ENCODE measurements around the gene ALDH3A1.

ALDH3A1 gene

GRCh38 chr17:19744922-19745757 is 3.0 kb downstream of the ALDH3A1 start:
- H3K4me3 ChIP-seq (ENCODE audit: low read length) = peak overlapping the region; percentile 49
- peak; percentile 90 for TF ChIP-seq CTCF (conservative IDR thresholded peaks at IDR 0.05; ENCODE audit: low read depth, low read length)
- DNase-seq (ENCODE audit: low read depth) = no peak

- no peak for DNase-seq (ENCODE audit: low read depth)
- no peak for TF ChIP-seq CTCF (conservative IDR thresholded peaks at IDR 0.05; ENCODE audit: low read depth, low read length)
- peak overlapping the region; percentile 49 for H3K4me3 ChIP-seq (ENCODE audit: low read length)
Observed at GRCh38 chr17:19744492-19744891, 3.6 kb downstream of the ALDH3A1 start.

- no peak for DNase-seq (ENCODE audit: low read depth)
- TF ChIP-seq CTCF (conservative IDR thresholded peaks at IDR 0.05; ENCODE audit: low read depth, low read length) = no peak
- no peak overlapping the region for H3K4me3 ChIP-seq (ENCODE audit: low read length)
Observed at GRCh38 chr17:19743101-19744100, 4.7 kb downstream of the ALDH3A1 start.

- DNase-seq (ENCODE audit: low read depth) = no peak
- H3K4me3 ChIP-seq (ENCODE audit: low read length) = no peak overlapping the region
Observed at GRCh38 chr17:19742495-19742894, 5.6 kb downstream of the ALDH3A1 start.

GRCh38 chr17:19741832-19742457 is 6.2 kb downstream of the ALDH3A1 start:
- no peak for TF ChIP-seq CTCF (conservative IDR thresholded peaks at IDR 0.05; ENCODE audit: low read depth, low read length)
- no peak overlapping the region for H3K4me3 ChIP-seq (ENCODE audit: low read length)
- no peak for DNase-seq (ENCODE audit: low read depth)

More at GRCh38 chr17:19742495-19742894, 5.6 kb downstream of the ALDH3A1 start:
- no peak for TF ChIP-seq CTCF (conservative IDR thresholded peaks at IDR 0.05; ENCODE audit: low read depth, low read length)

- no peak overlapping the region for H3K4me3 ChIP-seq (ENCODE audit: low read length)
- TF ChIP-seq CTCF (conservative IDR thresholded peaks at IDR 0.05; ENCODE audit: low read depth, low read length) = no peak
- no peak for DNase-seq (ENCODE audit: low read depth)
Observed at GRCh38 chr17:19740933-19741332, 7.2 kb downstream of the ALDH3A1 start.
